GM21367 (cell line): ENCODE data around the gene MOCS1.

Experiments
- ATAC-seq: cut with Tn5 transposase; IDR thresholded peaks from one replicate; pipeline ENCODE4 v1.9.1; 2021; ENCODE audit not compliant: unreplicated experiment

MOCS1 gene

DNA sequence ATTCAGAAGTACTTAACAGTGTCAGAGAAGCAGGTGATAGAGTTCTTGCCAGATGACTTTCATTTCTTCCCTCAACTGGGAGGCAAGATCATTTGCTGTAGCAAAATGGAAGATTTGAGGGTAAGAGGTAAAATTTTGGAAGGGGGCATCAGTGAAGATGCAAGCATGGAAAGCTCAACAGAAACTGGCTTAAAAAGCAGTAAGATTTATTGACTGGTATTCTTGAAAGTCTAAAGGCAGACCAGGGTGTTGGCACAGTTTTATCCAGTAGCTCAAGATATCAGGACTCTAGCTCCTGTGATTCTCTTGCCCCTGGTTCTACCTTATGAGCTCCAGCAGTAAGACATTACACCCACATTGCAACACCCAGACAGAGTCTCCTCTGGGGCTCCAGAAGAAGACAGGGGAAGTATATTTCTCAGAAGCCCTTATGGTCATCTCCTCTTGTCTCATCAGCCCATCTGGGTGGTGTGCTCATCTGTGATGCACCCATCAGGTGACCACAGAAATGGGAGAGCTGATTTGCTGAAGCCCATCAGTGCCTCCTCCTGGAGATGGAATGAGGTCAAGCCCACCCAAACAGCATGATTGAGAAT lies 16.0 kb upstream of the MOCS1 start:
- ATAC-seq: no peak

DNA sequence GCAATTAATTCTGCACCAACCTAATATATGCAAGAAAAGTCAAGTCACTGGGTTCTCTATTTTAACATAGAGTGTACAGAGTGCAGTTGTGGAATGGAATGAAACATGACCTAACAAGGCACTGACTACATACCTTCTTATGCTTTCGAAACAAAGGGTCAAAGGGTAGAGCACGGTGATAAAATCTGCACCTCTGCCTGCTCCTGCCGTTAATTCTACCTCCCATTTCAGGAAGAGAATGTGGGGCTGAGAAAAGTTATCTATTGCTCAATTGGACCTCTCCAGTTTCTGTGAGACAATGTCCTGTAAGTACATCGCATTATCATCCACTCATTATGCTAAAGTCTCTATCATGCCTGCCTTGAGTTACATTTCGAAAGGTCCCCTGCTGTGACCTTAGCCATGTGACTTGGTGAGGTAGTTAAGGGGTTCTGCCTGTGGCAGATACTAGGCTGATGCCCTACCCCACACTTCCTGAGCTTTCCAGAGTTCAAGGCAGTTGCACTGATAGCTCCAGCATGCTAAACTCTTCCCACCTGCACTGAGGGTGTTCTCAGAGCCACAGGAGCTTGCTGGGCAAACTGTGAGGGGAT lies 14.0 kb upstream of the MOCS1 start:
- no peak for ATAC-seq

DNA sequence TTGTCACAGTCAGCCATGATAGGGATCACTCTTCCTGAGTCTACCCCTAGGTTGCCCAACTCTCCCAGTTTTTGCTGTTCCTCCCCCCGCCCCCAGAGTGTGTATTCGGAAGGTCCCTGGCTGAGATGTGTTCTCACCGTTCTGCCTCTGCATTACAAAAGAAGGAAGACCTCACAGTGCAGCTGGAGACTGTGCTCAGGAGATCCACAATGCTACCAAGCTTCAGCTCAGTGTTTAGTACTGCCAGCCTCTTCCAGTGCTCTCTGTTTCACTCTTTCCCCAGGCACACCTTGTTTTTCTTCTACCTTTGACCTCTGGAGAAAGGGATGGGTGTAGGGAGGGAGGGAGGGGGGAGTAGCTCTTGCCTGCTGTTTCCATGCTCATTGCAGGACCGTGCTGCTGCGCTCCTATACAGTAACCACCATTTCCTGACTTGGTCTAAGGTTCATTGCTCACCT lies 13.4 kb upstream of the MOCS1 start:
- ATAC-seq: no peak

DNA sequence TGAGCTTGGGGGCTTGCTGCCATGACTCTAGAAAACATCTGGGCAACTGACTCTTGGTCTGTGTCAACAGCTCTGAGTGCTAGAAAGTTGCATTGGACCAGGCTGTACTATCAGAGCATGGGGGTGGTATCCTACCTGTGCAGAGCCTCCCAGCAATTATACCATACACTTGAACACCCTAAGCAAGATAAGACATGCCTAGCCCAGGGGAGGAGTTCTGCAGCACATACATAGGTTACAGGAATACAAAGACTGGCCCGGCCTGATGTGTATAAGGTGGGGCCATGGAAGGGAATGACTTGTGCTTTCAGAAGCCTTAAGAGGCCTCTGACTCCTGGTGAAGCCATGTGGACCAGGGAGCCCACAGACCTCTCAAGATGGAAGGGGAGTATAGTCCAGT lies 11.4 kb upstream of the MOCS1 start:
- ATAC-seq: no peak

DNA sequence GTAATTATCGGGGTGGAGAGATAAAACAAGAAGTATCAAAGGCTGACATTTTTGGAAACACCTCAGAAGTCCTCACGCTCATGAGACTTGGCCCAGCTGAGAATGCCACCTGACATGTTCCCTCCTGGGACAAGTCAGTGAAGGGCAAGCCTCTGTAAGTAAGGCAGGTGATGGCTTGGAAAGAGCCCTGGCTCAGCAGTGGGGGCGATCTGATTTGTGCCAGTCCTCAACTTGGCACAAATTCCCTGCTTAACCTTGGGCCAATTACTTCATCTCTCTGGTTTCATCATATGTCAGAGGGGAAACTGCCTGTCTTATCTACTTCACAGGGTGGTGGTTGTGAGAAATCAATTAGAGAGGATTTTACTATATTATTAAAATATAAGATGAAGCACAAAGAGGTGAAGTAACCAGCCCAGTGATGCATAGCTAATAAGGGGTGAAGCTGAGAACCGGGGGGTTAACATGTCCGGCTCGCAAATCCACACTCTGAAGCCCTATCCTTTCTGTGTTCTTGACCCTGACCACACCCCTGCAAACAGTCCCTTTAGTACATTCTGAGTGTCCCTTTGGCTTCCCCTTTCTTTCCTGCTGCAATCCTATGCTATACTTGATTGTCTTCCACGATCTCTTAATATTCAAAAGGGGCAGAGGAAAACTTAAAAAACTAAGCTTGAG lies 8.8 kb upstream of the MOCS1 start:
- no peak for ATAC-seq

DNA sequence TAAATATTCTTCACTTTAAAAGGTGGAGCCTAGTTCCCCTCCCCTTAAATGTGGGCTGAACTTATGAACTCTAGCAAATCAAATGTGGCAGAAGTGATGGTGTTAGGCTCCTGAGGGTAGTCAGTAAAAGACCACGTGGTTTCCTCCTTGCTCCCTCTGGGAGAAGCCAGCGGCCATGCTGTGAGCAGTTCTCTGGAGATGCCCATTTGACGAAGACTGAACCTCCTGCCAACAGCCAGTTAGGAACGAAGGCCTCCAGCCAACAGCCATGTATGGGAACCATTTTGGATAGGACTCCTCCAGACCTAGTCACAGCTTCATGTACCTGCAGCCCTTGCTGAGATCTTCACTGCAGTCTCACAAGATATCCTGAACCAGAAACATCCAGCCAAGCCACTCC lies 7.6 kb upstream of the MOCS1 start:
- no peak for ATAC-seq

DNA sequence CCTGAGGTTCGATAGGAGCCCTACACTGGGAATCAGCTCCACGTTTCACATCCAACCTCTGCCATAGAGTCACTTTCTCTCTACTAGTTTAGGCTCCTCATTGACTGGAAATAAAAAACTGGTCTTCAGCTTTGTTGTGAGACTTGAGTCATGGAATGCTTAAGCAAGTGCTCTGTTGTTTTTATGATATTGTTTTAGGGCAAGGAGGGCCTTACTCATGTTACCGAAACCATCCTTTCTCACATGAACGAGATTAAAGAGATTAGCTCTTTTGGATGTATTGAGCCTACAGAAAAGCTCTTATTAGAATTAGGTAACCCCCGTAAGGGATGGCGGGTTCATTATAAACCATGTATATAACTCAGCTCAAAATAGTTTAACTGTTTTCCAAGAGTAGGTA lies 6.9 kb upstream of the MOCS1 start:
- no peak for ATAC-seq

DNA sequence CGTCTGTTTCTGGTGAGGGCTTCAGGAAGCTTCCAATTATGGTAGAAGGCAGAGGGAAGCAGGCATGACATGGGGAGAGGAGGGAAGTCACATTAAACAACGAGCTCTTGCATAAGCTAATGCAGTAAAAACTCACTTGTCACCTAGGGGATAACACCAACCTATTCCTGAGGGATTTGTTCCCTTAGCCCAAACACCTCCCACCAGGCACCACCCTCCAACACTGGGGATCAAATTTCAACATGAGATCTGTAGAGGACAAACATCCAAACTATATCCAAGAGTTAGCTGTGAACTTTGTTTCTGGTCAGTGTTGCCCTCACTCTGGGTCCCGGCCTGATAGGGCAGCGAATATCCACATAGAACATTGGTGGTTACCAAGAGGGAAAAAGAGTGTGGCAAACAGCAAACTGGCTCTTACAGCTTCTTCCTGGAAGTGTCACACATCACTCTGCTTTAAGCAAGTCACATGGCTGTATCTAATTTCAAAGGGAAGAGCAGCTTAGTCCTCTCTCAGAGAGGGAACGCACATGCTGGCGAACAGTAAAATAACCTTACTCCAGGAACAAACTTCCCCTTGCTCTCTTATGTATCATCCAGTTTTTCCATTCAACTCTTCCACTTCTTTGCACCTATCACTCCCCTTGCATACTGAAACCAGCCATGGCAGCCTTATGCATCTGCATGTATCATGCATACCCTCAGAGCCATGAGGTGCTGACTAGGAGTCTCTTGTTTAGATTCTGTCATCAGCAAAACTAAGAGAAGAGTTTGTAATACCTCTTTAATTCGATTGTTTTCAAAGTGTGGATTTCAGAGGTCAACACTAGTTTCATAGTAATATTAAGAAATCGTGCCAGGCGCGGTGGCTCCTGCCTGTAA lies 4.8 kb upstream of the MOCS1 start:
- no peak for ATAC-seq

DNA sequence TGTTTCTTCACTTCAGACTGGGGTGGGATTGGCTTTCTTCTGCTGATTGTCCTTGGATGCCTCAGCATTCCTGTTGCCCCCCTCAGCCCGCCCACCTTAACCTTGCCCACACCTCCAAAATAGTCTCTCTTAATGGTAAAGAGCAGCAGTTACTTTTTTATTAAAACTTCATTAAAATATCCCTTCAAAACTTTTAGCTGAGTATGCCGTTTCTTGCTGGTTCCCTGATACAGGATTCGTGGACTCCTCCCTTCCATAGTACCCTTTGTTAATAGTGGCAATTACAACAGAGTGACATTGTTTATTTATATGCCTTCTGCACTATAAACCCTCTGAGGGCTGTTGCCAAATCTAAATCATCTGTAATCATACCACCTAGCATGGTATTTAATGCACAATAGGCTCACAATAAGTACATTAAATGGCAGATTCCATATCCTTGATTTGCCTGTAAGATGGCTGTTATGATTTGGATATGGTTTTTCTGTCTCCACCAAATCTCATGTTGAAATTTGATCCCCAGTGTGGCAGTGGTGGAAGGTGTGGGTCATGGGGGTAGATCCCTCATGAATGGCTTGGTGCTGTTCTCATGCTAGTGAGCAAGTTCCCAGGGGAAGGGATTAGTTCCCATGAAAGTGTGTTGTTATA lies 3.5 kb upstream of the MOCS1 start:
- no peak for ATAC-seq

DNA sequence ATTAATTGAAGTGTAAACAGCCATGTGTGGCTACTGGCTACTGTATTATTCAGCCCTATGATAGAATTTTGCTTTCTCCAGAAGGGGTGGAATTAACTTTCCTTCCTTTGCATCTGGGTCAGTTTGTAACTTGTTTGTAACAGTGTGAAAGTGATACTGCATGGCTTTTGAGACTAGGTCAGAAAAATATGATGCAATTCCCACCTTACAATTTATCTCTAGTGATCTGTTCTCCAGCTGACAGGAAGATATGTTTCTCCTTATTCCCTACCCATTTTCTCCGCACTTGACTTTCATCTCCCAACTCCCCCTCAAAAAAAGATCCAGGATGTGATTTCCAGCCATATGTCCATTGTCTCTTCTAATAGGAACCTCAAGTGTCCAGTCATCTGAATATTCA lies 2.6 kb upstream of the MOCS1 start:
- no peak for ATAC-seq

DNA sequence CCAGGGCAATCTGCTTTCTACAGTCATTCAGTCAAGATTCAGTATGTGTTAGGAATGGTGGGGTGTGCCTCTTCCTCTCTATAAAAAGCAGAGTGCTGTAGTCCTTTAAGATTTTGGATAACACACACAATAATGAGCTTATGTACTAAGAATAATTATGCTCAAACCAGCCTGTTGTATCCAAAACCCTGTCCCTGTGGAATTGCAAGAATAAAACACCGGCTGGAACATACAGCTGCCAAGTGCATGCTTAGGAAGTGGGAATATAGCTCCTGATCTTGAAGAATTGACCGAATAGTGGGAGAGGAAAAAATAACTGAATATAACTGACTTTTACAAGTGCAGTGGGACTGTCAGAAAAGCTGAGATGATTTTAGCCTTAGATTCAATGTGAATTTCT lies 979 bp upstream of the MOCS1 start:
- no peak for ATAC-seq

DNA sequence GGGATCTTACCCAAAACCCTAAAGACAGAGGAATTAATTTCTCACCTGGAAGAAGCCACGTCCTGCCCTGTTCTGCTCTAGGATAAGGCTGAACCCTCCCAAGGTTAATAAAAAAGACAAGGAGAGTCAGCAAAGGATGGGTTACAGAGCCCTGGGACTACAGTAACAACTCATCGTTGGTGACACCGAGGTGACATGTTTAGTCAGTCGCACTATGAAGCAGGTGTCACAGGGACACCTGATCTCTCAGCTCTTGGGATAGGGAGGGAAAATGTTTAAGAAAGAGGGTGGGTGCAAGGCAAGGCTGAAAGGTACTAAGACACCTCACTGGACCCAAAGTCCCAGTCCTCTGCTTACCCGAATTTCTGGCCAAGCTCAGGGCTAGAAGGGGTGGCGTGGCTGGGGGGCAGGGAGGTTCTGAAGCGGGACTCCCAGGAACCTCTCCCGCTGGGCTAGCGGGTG lies 562 bp downstream of the MOCS1 start:
- ATAC-seq: no peak

DNA sequence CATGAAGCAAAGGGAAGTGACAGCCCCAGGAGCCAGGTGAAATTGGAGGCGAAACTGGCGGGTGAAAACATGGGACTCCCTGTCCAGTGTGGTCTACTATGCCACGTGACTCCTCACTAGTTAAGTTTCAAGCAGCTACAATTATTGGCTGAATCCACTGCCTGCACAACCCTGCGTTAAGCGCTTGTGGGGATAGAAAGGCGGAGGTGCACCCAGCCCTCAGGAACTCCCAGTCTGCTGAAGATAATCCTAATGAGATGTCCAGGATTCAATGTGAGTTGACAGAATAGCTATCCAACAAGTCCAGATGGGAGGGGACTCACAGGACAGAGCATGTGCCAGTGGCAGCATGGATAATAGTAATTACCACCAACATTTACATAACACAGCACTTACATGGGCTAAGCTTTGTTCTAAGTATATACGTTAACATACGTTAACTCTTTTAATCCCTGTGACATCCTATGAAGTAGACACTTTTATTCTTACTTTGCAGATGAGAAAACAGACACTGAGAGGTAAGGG lies 1.8 kb downstream of the MOCS1 start:
- ATAC-seq: no peak

DNA sequence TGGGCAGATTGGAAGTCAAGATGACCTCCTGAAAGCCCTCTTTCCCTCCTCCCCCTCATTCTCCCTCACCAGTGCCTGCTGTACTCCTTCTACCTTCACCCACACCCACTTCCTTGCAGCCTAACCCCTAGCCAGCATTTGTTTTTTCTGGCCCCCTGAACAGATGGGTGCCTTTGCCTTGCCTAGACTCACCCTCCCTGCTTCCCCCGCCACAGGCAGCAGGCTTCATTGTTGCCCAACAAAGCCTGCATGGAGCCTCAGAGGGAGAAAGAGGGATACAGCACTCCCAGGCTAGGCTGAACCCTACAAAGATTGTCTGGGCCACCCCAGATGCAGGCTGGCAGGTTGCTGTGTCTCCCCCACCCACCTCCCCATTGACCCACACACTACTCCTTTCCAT lies 2.7 kb downstream of the MOCS1 start:
- ATAC-seq: no peak

DNA sequence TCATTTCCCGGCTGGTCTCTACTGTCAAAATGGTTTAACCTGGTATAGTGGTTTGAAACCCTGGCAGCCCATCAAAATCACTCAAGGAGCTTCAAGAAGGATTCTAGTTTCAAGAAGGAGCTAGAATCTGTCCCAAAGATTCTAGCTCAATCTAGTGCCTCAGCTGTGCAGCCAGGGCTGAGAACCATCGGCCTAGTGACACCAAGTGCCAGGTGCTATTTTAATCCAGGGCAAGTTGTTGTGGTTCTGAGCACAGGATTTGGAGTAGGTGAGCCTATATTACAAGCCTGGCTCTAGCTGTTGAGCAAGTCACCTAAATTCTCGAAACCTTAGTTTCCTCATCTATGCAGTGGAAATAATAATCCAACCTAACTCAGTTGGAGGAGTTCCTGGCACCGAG lies 3.7 kb downstream of the MOCS1 start:
- ATAC-seq: no peak

DNA sequence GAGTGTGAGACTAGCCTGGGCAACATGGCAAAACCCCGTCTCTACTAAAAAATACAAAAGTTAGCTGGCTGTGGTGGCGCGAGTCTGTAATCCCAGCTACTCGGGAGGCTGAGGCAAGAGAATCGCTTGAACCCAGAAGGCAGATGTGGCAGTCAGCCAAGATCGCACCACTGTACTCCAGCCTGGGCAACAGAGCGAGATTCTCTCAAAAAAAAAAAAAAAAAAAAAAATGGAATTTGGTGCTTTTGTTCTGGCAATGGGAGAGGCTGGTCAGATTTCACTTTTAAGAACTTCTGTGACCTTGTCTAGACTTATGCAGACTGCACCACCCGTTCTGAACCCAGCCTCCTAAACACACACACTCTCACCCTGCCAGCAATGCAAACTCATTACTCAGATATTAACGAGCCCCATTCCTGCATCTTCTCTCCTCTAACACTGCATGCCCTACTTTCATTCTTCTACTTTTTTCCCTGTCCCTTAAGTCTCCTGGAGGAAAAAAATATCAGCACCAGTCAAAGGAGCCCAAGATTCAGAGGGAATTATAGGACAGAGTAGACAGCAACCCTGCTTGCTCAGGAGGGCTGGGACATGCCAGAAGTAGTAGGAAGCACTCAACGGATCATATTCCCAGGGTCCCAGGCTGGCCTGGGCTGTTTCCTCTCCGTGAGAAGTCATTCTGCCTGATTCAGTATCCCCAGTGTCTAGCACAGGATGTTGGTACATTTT lies 4.4 kb downstream of the MOCS1 start:
- ATAC-seq: no peak

DNA sequence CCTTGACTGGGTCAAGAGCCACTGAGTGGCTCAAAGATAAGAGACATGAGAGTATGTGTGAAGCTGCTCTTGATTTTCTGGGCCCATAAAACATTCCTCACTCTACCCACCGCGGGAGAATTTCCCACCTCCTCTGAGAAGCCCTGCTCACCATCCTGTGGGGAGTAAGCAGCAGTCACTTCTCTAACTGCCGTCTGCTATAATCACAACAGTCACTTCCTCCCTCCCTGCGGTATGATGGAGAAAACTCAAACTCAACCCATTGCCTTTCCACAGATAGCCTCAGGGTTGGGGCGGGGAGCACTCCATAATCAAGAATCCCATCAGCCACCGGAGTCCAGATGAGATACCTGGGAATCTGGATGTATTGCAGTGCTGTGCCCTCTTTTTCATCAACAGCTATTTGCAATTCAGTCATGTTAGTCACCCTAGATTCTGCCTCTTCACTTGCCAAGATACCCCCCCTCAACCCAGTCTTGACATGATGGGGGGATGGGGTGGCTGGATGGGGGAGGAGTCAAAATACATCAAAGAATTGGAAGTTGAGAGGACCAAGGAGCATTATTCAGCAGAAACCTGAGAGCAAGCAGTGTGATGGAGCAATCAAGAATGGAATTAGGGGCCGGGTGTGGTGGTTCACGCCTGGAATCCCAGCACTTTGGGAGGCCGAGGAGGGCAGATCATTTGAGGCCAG lies 5.1 kb downstream of the MOCS1 start:
- ATAC-seq: no peak

DNA sequence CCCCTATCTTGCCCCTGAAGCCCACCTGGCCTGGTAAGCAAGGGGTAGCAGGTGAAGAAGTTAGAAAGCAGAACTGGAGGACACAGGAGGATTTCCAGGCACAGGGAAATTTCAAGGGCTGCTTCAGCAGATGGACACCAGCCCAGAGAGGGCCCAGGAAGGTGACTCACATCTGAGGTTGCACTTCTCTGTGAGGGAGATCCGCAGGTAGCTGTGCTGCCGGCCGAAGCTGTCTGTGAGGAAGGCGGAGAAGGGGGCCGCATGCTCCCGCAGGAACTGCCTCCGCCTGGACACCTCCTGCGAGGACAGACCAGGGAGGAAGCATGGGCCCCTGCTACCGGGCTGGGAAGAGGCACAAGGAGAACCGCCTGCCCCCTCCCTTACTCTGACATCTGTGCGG lies 7.1 kb downstream of the MOCS1 start:
- ATAC-seq: no peak

DNA sequence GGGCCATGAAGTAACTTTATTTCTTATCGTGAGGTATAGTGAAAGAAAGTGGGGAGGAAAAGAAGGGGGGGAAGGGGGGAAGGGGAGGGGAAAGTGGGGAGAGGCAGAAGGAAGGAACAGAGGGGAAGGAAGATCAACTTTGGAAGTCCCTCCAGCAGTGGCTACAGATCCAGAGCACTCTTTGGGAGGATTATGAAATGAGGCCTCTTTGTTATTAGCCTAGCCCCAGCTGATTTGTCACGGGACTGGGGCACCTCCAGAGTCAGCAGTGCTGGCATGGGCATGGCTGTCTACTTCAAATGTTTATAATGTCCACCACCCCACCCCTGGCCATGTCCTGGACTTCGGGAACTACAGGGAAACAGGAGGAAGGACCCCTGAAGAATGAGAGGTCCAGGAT lies 7.6 kb downstream of the MOCS1 start:
- no peak for ATAC-seq

DNA sequence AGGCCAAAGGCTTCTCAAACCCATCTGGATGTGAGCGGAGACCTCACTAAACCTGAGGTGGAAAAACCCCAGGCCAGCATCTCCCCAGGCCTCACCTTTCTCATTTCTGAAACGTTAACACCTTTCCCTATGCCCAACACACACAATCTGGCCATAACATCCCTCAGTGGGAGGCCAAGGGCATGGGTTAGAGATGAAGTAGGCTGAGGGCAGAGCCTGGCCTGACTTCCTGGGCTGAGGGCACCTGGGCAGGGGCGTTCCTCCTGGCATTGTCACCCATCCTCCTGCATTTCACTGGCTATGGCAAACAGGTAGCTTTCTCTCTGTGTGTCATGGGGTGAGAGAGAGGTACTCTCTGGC lies 8.4 kb downstream of the MOCS1 start:
- ATAC-seq: no peak
